Heart left ventricle (tissue), 13 donors: ENCODE measurements around the gene GOLGA1.

Experiments
- POLR2A ChIP-seq, 2 donors: fragments of 450-650 bp; IDR thresholded peaks; one replicate each; pipeline ENCODE4 v1.6.1; 2017; ENCODE audit warnings: antibody characterized with exemption in 2 of 2, mild to moderate bottlenecking in 2 of 2, moderate library complexity in 2 of 2
- TF ChIP-seq, protein P1 (sequence below), 12 donors: fragments of 200-600 bp; sonication (generic) in 4 of 12; IDR thresholded peaks; one replicate each; pipeline versions ENCODE4 v1.5.0 to v1.8.0; 2018 to 2022; ENCODE audit warnings: antibody characterized with exemption in 12 of 12, mild to moderate bottlenecking in 5 of 12
- donor health status: ischemic (EF 13 %, LVEDD 7.1; RV severe dilation, severe dysfunction).
- donor health status: DM: no; HTN: yes; CAD: no.
- donor health status: DM: no; HTN: no; CAD: no.
- donor health status: ischemic (EF 25% LVEDD 6.9; RV normal size, moderate dysfunction).
- donor health status: ischemic (EF 25% LVEDD 5.7; RV mildly dilated, moderate dysfunction).
- donor health status: ischemic (EF 35%, LVEDD 5.7; RV mildly dilated, moderate dysfunction).
- donor health status: nonischemic (EF 11% LVEDD 7.7; RV severe dilation, severe dysfunction).
- donor health status: DM: yes; HTN: yes; CAD: no.
- donor health status: PGD.
- donor health status: ischemic (EF 29% LVEDD 5.4; RV normal size, mild dysfunction).
- donor health status: nonischemic (EF 23%, LVEDD 6.1; RV moderate dilation, normal function).

DNA sequence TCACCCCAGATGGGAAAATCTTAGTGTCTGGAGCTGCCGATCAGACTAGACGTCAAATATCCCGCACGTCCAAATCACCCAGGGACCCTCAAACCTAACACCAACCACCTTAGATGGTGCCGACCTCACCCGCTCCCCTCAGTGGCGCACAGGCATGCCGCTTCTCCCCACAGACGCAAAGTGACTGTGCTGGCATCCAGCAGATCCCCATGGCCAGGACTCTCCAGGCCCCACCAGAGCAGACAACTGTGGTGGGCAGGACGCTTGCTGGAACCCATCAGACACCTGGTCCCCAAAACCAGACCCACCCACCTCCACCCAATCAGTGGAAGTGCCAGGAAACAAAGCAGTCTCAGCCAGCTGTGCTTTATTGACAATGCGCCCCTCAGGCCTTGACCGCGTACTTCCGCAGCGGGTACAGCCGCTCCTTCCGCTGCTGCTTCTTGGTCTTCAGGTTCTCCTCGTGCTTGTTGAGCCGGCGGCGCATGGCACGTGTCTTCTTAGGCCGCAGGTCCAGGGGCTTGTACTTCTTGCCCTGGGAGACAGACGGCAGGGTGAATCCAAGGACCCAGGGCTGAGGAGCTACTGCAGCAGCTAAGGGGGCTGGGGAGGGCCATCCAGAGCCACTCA lies 83.2 kb downstream of the GOLGA1 start:
- TF ChIP-seq, protein P1, sequence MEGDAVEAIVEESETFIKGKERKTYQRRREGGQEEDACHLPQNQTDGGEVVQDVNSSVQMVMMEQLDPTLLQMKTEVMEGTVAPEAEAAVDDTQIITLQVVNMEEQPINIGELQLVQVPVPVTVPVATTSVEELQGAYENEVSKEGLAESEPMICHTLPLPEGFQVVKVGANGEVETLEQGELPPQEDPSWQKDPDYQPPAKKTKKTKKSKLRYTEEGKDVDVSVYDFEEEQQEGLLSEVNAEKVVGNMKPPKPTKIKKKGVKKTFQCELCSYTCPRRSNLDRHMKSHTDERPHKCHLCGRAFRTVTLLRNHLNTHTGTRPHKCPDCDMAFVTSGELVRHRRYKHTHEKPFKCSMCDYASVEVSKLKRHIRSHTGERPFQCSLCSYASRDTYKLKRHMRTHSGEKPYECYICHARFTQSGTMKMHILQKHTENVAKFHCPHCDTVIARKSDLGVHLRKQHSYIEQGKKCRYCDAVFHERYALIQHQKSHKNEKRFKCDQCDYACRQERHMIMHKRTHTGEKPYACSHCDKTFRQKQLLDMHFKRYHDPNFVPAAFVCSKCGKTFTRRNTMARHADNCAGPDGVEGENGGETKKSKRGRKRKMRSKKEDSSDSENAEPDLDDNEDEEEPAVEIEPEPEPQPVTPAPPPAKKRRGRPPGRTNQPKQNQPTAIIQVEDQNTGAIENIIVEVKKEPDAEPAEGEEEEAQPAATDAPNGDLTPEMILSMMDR (IDR thresholded peaks at IDR 0.05) = no peak
- no peak for TF ChIP-seq POLR2A (IDR thresholded peaks at IDR 0.05)
